GM12801 (cell line): ENCODE results near the gene EFNA2.

ENCODE experiments used
- TF ChIP-seq, protein P1 (sequence below): IDR thresholded peaks from one replicate; pipeline ENCODE4 v1.5.1; 2011; ENCODE audit warnings: control low read depth; ENCODE audit not compliant: insufficient read length; ENCODE audit errors: extremely low read depth

The EFNA2 gene

DNA sequence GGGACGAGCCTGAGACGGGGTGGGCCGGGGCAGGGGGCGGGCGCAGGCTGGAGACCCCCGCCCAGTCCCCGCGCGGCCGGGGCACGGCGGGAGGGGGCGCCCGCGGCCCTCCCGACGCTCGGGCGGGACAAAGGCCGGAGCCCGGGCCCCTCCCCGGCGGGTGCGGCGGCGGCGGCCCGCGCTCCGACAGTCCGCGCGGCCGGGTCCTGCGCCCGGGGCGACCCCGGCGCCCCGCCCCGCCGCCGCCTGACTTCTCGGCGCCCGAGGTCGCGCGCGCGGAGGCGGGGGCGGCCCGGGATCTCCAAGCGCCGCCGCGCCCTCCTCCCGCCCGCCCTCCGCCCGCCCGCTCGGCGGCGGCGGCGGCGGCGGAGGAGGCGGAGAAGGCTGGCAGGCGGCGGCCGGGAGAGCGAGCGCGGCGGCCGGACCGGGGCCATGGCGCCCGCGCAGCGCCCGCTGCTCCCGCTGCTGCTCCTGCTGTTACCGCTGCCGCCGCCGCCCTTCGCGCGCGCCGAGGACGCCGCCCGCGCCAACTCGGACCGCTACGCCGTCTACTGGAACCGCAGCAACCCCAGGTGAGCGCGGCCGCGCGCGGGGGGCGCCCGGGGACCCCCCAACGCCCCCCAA is at the start of gene EFNA2:
Gene EFNA2 (plus strand): TSS at position 137 of the 624 bp plus-strand sequence. CDS start 296 bp downstream, at position 433.
- TF ChIP-seq, protein P1, sequence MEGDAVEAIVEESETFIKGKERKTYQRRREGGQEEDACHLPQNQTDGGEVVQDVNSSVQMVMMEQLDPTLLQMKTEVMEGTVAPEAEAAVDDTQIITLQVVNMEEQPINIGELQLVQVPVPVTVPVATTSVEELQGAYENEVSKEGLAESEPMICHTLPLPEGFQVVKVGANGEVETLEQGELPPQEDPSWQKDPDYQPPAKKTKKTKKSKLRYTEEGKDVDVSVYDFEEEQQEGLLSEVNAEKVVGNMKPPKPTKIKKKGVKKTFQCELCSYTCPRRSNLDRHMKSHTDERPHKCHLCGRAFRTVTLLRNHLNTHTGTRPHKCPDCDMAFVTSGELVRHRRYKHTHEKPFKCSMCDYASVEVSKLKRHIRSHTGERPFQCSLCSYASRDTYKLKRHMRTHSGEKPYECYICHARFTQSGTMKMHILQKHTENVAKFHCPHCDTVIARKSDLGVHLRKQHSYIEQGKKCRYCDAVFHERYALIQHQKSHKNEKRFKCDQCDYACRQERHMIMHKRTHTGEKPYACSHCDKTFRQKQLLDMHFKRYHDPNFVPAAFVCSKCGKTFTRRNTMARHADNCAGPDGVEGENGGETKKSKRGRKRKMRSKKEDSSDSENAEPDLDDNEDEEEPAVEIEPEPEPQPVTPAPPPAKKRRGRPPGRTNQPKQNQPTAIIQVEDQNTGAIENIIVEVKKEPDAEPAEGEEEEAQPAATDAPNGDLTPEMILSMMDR, result no peak

DNA sequence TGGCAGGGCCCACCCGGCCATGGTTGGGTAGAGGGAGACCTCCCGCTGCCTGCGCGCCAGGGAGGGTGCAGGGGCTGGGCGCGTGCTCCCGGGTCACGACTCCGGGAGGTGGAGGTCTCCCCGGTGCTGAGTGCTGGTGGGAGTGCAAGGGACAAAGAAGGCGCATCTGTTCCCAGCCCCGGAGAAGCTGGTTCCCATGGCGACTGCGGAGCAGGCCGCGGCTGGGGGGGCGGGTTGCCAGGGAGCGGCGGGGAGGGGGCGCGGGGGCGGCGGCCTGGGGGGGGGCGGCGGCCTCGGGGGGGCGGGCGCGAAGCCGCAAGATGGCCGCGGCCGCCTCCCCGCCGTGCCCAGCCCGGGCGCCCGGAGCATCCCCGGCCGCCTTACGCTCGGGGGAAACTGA is 49.1 kb upstream of the EFNA2 start:
- TF ChIP-seq, protein P1, result no peak

DNA sequence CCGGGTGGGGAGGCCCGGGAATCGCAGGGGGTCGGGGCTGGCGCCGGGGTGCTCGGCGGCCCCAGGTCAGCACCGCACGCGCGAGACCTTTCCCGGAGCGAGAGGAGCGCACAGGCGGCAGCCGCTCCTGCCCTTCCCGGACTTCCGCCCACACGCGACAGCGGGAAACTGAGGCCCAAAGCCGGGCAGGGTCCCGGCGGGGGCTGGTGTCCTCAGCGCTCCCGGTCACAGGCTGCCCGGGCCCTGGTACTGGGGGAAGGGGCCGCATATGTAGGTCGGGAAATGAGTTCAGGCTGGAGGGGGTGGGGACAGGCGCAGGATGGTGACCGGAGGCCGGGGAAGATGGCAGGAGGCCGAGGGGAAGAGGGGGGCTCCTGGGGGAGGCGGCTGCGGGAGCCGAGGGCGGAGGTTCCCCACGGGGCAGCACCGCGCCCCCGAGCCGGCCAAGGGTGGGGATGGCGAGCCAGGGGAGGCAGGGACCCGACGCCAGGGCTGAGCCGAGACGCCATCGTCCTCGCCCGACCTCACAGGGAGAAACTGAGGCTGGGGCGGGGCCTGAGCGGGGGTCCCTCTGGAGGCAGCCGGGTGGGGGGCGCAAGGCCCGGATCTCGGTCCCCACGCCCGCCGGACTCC is 48.5 kb upstream of the EFNA2 start:
- TF ChIP-seq, protein P1, result no peak

DNA sequence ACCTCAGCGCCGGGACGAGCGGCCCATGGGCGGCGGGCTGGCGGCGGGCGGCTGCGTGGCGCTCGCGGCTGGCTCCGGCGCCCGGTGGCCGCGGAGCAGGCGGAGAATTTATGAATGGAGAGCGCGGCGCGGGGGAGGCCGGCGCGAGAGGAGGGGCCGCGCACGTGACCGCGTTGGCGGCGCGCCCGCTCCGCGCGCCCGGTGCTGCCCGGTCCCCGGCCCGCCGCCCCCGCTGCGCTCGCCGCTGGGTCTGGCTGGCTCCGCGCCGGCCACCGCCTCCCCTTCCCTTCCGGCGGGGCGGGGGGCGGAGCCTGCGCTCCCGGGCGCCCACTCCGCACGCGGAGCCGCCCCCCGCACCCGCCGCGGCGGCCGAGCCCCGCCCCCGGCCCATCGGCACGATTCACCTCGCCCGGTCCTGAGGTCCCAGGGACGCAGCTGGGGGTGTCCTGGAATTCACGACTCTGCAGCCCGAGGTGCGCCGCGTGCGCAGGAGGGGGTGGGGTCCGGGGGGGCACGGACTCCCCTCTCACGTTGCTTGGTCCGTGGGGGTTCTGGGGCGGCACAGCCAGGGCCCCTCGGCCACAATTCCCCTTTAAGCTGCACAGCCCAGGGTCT is 47.8 kb upstream of the EFNA2 start, which contains the start of gene CBARP:
Gene CBARP (minus strand): TSS at position 252 of the 615 bp plus-strand sequence. CDS start 1,905 bp downstream, outside the sequence.
- TF ChIP-seq, protein P1, result no peak

DNA sequence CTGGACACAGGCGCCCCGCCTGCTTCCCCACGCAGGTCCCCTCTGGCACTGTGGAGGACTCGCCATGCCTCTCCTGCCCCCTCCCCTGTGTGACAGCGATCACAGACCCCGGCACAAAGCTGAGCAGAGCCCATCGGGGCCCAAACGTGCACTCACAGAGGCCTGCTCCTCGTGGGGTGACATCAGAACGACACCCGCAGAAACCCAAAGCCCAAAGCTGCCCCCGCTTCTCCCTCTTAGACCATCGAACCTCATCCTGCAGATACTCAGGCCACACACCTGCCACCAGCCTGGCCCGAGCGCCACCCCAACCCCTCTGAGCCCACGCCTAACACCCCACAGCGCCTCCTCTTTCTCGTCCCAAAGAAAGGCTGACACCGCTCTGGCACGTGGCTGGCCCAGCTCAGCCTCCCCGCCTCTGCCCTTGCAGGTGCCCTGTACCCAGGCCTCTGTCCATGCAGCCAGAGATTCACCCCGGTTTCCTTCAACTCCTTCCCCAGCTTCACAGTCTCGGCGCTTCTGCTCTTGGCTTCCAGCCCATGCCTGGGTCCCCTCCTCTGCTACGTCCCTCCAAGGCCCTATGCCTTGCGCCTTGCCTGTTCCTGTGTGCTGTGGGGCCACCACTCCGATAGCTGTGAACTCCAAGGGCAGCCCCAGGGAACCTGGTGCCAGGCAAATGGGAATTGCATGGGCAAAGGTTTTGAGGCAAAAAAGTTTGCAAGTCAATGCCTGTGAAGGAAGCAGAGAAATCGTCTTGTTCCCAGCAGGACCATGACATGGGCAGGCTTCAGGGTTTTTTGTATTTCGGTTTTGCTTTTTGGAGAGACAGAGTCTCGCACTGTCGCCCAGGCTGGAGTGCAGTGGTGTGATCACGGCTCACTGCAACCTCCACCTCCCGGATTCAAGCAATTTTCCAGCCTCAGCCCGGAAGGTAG is 47.0 kb upstream of the EFNA2 start:
- TF ChIP-seq, protein P1, result no peak

DNA sequence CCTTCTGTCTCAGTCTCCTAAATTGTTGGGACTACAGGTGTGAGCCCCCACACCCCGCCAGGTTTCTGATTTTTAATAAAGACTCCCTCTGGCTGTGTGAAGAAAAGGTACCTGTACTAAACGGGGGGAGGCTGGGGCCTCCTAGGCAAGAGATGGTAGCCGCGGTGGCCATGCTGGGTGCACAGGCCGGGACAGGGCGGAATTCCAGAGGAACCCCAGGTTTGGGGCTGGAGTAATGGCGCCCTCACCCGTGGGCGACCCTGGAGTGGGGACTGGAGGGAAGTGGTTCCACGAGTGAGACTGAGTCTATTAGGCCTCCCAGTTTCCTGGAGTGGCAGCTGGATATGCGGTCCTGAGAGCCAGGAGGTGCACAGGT is 46.3 kb upstream of the EFNA2 start:
- TF ChIP-seq, protein P1, result no peak
